Amygdala (tissue), 56 donors: ENCODE measurements around the gene MAP2K3.
"Not testable (repeated sequence)": the region's sequence is repeated elsewhere in the genome, so short reads cannot be mapped to it uniquely, and the experiment has no call there.

Source experiments
- DNase-seq, 56 donors: peaks; one replicate each; lab custom pipeline; 2025; lab: John Stamatoyannopoulos, UW

MAP2K3 gene

DNA sequence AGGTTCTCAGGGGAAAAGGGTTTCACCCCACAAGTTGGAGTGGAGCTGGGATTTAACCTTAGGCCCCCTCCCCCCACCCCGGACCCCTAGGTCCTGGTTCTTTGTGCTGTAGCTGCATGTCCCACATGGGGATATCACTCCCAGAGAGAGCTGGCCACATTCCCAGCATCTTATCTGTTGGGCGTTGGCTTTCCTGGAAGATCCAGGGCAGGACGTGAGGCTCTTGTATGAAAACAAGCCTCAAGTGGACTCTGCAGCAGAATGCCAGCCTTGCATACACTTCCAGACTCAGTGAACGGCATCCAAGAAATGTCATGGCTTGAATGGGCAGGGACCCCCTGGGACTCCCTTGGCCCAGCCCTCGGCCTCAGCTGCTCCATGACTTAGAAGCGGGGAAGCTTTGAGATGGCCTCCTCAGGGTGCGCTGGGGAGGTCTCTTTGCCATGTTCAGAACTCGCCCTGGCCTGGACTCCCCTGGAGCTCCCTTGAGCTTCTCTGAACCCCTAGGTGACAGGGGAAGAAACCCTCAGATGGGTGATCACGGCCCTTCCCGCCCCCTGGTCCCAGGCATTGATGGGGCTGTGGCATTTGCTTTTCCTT lies 62.2 kb downstream of the MAP2K3 start:
- not testable (repeated sequence) for DNase-seq

DNA sequence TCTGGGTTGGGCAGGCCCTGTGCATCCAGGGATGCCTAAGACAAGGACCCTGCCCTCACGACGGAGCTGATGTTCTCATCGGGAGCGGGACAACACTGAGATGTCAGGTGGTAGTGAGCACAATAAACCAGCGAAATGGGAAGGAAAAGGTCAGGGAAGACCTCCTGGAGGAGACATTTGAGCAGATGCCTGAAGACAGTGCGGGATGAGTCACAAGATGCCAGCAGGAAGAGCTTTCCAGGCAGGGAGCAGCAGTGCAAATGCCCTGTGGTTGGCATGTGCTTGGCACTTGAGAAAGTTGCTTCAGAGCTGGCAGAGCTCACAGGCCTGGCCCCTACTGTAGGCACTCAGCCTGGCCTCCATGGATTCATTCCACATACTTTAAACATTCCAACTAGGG lies 63.1 kb downstream of the MAP2K3 start:
- DNase-seq = not testable (repeated sequence)

DNA sequence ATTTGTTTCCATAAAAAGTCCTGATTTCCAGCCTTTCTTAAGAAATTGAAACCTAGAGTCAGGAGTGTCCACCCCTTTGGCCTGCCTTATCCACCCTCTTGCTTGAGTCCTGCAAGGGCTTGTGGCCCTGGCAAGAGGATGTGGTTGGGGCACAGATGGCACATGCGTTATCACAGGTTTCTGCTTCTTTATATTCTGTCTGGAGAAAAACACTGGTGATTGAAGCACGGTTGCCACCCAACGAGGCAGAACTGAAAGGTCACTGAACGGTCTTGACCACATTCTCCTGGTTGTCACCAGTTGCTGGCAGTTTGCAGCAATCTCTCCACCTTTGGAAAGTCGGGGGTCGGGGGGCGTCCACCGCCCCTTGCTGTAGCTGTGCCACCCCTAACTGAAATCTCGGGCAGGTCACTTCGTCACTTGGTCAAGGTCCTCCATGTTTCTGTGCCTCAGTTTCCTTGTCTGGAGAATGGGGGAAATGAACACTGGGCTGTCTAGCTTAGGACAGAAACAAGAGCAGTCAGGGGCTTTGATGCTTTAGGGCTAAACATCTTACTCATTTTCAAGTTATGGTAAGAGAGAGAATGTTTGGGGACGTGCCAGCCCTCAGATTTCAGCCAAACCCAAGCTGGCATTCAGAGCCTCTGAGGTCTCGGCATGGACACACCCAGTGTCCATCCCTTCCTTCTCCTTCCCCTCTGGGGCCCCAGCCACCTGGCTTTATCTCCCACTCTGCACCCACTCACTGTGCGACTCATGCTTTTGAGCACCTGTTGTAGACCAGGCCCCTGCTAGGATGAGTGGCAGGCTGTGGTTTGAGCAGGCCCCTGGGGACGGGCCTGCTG lies 63.8 kb downstream of the MAP2K3 start:
- DNase-seq = not testable (repeated sequence)

DNA sequence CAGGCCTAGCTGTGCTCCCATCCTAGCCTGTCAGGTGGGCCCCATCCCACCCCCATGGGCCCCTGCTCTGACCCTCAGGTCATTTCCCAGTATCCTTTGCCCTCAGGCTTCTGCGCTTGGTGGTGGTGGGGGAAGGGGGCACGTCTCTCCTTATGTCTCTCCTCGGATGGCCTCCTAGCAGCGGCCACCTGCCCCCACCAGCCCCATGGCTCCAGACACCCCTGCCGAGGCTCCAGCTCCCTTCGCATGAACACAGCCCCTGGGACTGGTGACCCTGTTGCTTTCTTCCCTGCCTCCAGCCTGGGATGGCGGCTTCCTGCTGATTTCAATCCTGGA lies 64.4 kb downstream of the MAP2K3 start:
- DNase-seq = not testable (repeated sequence)

DNA sequence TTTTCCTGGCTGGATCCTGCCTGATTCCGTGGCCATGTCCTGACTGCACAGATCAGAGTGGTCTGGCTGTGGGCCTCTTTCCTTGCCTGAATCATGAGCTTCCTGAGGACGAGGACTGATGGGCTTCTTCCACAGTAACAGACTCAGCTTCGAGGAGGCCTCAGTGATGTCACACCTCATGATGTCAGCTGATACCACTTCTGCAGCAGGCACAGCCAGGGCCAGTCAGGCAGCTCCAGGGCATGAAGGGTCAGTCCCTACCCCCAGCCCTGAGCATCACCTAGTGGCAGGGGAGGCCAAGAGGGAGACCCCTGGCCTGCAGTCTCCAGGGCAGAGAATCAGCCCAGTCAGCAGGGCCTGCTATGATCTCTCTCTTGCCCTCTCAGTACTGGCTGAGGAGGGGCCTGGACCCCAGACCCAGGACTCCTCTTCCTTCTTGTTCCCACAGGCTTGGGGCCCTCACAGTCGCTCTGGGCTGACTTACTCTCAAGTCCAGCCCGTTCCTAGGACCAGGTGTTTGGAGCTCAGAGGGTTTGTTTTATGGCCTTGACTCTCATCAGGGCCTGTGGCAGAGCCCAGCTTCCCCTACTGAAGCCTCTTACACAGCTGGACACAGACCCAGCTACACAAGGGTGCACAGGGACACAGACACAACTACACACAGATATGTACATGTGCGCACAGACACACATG lies 65.0 kb downstream of the MAP2K3 start:
- DNase-seq = not testable (repeated sequence)

DNA sequence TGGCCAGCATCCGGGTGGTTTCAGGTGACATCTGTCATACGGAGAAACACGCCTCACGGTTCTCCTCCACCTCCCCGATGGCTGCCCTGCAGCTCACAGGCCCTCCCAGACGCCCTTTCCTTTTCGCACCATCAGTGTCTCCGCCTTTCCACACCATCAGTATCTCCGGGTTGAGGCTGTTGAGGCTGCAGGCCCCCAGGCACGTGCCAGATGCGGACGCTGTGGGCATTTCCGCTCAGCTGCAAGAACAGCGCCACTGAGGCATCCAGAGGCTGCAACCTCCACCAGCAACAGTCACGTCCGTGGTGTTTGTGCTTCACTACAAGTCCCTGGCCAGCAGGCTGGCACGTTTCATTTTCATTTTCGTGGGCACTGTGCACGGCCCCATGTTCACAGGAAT lies 66.0 kb downstream of the MAP2K3 start:
- DNase-seq = not testable (repeated sequence)

DNA sequence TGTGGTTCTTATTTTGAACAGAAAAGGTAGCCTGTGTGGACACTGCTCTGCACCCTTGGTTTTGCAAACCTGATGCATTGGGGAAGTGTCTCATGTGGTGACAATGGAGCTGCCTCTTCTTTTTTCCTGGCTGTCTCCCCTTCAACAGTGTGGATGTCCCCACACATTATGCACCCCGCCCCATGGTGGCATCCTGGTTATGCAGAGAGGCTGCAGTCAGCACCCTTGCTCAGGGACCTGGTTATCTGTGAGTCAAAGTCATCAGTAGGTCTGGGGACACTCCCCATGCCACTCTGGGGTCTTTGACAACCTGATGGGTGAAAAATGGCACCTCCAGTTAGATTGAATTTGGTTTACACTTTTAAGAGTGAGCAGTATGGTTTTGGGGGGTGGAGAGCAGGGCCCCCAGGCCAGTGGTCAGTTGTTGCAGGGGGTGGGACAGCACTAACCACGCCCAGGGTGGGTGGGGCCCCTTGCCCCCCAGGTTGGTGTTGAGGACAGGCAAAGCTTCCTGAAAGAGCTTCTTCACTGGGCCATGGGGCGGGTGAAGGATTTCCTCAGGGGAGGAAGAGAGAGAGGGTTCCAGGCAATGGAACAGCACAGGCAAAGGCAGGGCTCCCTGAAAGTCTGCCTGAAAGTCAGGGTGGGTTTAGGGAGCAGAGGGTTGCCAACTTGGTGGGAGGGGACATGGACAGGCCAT lies 67.0 kb downstream of the MAP2K3 start:
- DNase-seq = no peak

DNA sequence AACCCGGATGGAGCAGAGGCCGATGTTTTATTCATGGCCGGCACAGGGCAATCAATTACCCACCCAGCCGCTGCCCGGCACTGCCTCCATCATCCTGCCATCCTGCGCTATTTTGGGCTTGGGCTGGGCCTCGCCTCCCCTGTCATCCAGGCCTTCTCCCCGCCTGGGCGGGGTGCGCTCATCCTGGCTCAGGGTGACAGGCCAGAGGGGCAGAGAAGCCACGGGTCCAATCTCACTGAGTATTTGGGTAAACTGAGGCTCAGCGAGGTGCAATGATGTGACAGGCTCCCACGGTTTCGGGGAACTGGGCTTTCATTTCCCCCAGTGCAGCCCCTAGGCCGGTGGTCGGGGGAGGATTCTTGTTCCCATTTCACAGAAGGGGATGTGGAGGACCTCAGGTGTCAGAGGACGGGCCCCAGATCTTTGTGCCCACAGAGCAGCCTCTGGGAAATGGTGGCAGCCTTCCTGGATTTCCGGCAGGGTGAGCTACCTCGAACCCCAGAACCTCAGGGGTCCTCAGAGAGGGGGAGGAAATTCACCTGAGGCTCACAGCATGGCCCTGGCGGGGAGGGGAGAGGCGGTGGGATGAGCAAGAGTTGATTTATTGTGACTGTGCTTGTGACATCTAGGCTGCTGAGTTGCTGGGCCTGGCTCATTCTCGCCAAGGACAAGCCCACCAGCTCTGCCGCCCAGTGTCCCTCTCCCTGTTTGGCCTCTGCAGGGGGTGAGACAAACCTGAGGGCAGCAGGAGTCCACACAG lies 67.9 kb downstream of the MAP2K3 start:
- DNase-seq = no peak

DNA sequence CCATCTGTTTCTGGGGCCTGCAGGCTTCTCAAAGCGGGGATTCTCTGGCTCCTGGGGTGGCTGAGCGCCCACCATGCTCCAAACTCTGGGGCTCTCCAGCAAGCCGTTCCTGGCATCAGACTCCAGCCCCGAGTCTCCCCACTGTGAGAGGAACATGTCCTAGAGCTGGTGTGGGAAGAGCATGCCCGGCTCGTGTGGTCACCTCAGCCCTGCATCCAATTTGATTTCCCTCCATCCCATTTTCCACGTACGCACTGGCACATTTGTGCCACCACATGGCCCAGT lies 68.4 kb downstream of the MAP2K3 start:
- DNase-seq = no peak

DNA sequence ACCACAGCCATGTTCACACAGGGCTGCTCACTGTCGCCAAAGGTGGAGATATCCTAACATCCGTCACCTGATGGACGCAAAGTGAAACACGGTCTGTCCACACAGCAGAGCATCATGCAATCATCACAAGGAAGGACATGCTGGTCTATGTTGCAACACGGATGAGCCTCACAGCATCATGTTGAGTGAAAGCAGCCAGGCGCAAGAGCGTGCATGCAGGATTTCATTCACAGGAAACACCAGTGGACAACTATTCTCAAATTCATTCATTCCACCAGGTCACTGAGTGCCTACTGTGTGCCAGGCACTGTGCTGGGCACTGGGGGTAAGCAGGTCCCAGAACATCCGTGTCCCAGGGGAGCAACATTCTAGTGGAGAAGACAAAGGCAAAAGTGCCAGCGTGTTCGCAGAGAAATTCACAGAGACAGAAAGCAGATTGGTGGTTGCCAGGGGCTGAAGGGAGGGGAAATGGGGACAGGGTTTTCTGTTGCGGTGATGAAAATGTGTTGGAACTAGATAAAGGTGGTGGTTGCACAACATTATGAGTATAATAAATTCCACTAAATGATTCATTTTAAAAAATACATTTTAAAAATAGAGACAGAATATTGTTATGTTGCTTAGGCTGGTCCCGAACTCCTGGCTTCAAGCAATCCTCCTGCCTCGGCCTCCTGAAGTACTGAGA lies 69.0 kb downstream of the MAP2K3 start:
- DNase-seq = no peak

DNA sequence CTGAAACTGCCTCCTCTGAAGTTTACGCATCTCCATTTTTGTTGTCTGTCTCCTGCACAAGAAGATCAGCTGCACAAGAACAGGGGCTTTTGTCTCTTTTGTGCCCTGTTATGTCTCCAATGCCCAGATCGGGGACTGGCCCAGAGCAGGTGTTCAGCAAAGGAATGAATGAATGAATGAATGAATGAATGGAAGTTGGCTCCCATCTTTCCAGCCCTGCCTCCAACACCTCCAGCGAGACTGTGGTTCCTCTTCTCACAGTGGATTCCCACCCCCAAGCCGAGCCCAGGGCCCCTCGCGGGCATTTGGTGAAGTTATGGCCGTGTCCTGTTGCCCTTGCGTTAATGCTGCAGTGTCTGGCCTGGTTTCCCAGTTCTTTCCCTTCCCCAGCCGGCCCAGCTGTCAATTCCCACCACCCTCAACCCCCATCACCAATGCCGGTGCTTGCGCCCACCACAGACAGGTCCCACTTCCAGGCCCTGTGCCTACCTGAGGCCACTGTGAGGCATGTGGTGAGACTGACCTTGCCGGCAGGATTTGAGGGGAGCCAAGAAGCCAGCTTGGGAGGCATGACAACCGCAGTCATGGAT lies 70.4 kb downstream of the MAP2K3 start:
- DNase-seq = no peak

DNA sequence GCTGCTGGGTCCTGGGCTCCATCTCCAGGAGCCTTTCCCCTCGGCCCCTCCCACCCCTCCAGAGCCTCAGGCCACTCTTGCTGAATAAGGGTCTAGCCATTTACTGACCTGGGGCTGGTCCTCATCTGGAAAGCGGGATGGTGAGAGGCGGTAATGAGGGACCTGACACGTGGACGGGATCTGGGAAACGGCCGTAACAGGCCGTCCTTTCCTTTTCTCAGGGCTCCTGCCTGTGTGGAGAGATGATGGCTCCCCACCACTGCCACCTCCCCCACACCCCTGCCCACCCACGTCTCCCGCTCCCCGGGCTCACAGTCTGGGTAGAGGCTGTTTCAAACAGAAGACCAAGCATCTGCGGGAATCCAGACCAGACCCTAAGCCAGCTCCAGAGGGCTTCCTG lies 71.1 kb downstream of the MAP2K3 start:
- no peak for DNase-seq

DNA sequence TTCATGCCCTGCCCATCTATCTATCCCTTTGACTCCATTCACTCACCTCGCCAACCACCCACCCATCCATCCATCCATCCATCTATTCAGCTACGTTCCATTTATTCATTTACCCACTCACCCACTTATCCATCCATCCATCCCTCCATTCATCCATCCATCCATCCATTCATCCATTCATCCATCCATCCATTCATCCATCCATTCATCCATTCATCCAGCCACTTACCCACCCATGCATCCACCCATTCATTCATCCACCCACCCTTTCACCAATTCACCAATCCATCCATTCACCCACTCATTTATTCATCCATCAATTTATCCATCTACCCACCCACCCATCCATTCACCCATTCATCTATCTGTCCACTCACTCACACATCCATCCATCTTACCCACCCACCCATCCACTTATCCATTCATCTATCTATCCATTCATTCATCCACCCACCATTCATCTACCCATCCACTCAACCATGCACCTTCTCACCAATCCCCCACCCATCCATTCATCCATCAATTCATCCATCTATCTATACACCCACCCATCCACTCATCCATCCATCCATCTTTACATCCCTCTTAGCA lies 72.1 kb downstream of the MAP2K3 start:
- DNase-seq = no peak

DNA sequence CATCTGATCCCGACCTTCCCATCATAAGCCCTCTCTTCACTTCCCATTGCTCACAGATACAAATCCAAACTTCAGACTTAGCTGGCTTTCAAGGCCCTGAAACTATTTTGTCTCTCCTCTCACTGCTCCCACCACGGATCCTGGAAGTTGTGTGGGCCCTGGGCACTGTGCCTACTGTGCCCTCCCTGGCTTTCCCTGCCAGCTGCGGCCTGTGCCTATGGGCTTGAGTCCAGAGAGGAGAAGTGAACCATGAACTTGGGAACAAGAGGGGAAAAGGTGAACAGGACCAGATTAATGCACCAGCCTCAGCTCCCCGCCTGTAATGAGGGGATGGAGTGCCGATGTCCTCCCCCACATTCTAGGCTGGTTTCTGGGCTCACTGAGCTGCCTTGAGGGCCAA lies 72.8 kb downstream of the MAP2K3 start:
- DNase-seq = no peak

DNA sequence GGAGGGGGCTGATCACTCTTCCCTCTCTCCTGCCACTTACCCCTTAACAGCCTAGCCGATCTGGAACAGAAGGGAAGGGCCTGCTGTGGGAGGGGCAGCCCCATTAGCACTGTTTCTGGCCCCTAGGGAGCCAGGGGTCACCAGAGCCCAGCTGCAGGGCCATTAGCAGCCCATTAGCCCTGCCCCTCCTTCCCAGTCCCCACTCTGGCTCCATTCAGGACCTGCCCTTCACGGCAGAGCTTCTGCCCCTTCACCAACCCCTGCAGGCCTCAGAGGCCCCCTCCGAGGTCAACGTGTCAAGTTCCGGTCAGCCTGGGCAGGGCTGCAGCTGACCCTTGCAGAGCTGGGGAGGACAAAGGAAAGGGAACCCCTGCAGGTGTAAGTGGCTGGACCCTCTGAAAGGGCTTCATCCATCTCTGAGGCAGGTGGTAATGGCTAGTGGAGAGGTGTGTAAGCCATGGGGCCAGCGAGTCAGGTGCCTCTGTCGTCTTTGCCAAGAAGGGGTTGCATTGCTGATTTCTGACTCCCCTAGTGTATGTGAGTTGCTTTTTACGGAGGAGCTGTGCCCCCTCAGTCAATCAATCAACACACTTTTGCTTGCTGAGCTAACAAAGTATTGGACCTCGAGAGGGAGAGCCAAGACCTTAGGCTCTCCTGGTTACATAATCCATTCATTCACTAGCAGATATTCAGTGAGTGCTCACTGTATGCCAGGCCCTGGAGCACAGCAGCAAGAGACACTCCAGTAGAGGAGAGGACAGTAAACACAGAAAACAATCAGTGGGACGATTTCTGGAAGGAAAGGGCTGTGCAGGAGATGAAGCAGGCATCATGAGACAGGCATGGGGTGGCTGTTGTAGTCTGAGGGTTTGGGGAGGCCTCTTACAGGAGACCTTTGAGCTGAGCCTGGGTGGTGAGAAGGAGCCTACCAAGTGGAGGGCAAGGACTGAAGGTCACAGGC lies 73.5 kb downstream of the MAP2K3 start:
- DNase-seq = no peak

DNA sequence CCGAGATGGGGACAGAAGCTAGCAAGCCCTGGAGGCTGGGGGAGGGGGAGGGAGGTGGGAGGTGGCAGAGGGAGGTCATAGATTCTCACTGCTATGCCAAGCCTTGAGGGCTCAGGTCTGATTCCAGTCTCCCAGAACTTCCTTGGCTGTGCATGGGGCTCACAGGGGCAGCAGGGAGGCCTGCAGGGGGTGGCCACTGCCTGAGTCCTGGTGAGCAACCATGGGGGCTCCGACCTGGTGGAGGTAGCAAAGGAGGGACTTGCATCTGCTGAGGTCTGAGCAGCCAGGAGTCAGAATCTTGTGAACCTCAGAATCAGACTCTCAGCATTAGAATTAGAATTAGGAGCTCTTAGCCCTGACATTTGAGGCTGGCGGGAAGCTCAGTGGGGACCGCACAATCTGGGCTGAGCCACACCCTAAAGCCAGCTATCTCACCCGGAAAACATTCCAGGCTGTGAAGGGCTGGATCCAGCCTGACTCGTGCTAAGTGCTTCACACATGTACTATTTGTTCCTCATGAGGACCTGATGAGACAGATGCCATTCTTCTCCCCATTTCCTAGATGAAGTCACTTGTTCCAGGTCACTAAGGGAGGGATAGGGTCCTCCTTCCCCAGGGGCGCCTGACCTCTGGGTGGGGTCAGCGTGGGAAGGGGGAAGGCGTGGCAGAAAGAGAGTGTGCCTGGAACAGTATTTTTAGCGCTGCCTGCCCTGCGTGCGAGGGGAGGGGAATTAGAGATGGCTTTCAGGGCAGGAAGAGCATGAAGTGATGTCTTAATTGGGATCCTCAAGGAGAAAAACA lies 74.4 kb downstream of the MAP2K3 start:
- DNase-seq = no peak

DNA sequence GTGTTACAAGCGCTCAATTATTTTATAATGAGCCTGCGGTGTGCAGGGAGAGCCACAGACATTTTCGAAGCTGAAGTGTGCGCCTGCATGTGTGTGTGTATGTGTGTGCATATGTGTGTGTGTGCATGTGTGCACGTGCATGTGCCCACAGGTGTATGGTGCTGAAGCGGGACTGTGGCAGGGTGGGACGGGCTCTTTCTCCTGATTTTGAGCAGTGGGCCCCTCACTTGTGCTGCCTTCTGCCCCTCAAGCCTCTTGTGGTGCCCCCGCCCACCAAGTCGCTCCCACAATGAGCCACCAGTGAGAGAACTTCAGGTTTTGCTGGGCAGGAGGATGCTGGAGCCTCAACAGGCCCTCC lies 75.0 kb downstream of the MAP2K3 start:
- DNase-seq = no peak
